Mesodermal cell (in vitro differentiated cells): ENCODE measurements around the gene TTC27.
"Not testable (repeated sequence)": the region's sequence is repeated elsewhere in the genome, so short reads cannot be mapped to it uniquely, and the experiment has no call there.

Experiments used
- H3K27ac ChIP-seq: 2 replicates; pipeline ENCODE4 v1.7.0; 2013; ENCODE audit warnings: mild to moderate bottlenecking, low read depth, low read length, moderate library complexity; ENCODE audit not compliant: severe bottlenecking
- H3K36me3 ChIP-seq: 2 replicates; pipeline ENCODE4 v1.7.1; 2013; ENCODE audit warnings: mild to moderate bottlenecking, low read length, moderate library complexity; ENCODE audit not compliant: control insufficient read depth, insufficient read depth
- H3K4me1 ChIP-seq: one replicate; pipeline ENCODE4 v1.7.1; 2013; ENCODE audit warnings: mild to moderate bottlenecking, low read length; ENCODE audit not compliant: insufficient read depth, control insufficient read depth, poor library complexity, severe bottlenecking
- H3K4me3 ChIP-seq: 2 replicates; pipeline ENCODE4 v1.7.0; 2013; ENCODE audit warnings: low read length, control low read depth, mild to moderate bottlenecking; ENCODE audit not compliant: insufficient read depth, poor library complexity, severe bottlenecking; ENCODE audit errors: extremely low read depth
- H3K9me3 ChIP-seq: 2 replicates; pipeline ENCODE4 v1.7.1; 2013; ENCODE audit warnings: mild to moderate bottlenecking, low read length, moderate library complexity; ENCODE audit not compliant: control insufficient read depth
- WGBS, 2 experiments: methylation state at CpG; one replicate each; pipeline ENCODE4 v1.1.5; 2013; ENCODE audit warnings: missing lambda C conversion rate in 2 of 2; ENCODE audit not compliant: insufficient coverage in 2 of 2; 5-methylcytosine and 5-hydroxymethylcytosine counted together

Gene TTC27

DNA sequence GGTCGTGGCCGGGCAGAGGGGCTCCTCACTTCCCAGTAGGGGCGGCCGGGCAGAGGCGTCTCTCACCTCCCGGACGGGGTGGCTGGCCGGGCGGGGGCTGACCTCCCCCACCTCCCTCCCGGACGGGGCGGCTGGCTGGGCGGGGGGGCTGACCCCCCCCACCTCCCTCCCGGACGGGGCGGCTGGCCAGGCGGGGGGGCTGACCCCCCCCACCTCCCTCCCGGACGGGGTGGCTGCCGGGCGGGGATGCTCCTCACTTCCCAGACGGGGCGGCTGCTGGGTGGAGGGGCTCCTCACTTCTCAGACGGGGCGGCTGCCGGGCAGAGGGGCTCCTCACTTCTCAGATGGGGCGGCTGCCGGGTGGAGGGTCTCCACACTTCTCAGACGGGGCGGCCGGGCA lies 126.8 kb downstream of the TTC27 start:
- H3K9me3 ChIP-seq, H3K4me3 ChIP-seq, H3K27ac ChIP-seq: not testable (repeated sequence)
- 93% methylated on average over 14 of the region's 31 CpGs; no CpG with 5 or more reads in 1 of the 2 experiments for WGBS, 2 experiments
- peaks cover 12% of the 10 kb centered on the region for H3K36me3 ChIP-seq
- peaks cover 17% of the 10 kb centered on the region for H3K4me1 ChIP-seq

DNA sequence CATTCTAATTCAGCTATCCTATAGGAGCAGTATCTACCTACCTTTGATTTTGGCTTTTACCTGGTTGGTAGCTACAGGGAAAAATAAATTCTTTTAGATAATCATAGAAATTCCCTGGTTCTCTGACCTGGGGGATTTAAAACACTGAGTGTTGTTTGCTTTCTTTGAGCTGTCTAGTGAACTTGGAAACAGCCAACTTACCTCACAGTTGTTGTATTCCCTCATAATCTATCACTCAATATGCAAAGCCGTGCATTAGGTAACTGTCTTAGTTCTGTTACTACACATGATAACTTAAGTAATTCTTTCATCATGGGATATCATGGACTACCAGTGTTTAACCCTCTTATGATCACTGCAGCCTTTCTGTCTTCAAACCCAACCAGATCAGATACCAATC lies 127.8 kb downstream of the TTC27 start:
- Histone ChIP-seq H3K4me3 (no peak overlapping the region), H3K36me3 (peaks cover 14% of the 10 kb centered on the region), H3K27ac (no peak overlapping the region), H3K9me3 (no peaks in the 10 kb centered on the region), H3K4me1 (peaks cover 17% of the 10 kb centered on the region)
- WGBS, 2 experiments: 100% methylated on average over 1 of the region's 1 CpG; no CpG with 5 or more reads in 1 of the 2 experiments

DNA sequence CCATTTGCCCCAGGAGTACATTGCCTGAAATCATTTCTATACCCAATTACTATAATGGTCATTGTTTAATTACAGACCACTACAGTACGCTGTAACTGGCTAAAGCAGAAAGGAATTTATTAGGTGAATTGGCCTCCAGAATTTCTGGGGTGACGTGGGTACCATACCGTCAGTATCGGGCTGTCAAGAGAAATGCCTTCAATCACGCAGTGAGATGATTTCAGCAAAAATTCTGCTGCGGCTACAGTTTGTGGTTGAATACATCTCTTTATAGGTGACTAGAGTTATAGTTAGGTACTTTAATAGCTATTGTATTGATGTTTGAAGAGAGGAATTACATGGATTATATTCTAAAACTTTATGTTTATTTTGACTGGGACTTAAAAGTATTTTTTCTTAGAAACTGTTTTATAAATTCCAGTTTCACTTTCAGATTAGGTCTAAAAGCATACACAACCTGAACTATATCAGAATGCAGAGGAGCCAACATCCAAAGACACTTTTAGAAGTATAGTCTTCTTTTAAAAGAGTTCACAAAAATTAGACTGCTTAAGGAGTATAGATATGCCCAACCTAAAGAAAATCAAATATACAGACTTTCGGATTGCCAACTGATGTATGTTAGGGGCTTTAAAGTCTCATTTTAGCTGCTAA lies 128.4 kb downstream of the TTC27 start:
- Histone ChIP-seq H3K4me3 (no peak overlapping the region), H3K27ac (no peak overlapping the region), H3K4me1 (peaks cover 16% of the 10 kb centered on the region), H3K9me3 (no peaks in the 10 kb centered on the region), H3K36me3 (peaks cover 14% of the 10 kb centered on the region)
- 97 to 100% methylated on average over 6 of the region's 7 CpGs for WGBS, 2 experiments

GRCh38 chr2:32758232-32758631 lies 130.4 kb downstream of the TTC27 start:
- Histone ChIP-seq H3K4me3 (no peak overlapping the region), H3K27ac (no peak overlapping the region), H3K4me1 (no peaks in the 10 kb centered on the region), H3K36me3 (peaks cover 14% of the 10 kb centered on the region), H3K9me3 (no peaks in the 10 kb centered on the region)
- 95 to 98% methylated on average over 10 of the region's 11 CpGs for WGBS, 2 experiments

GRCh38 chr2:32760628-32761027 lies 132.8 kb downstream of the TTC27 start:
- no peaks in the 10 kb centered on the region for H3K9me3 ChIP-seq
- no peaks in the 10 kb centered on the region for H3K4me1 ChIP-seq
- H3K36me3 ChIP-seq: peaks cover 14% of the 10 kb centered on the region
- no peak overlapping the region for H3K27ac ChIP-seq
- WGBS, 2 experiments: 100% methylated on average over 2 to 4 of the region's 4 CpGs
- no peak overlapping the region for H3K4me3 ChIP-seq

- H3K4me1 ChIP-seq: peaks cover 9% of the 10 kb centered on the region
- H3K4me3 ChIP-seq: no peak overlapping the region
- no peaks in the 10 kb centered on the region for H3K9me3 ChIP-seq
- H3K36me3 ChIP-seq: no peaks in the 10 kb centered on the region
- WGBS, 2 experiments: 100% methylated on average over 1 of the region's 1 CpG
- H3K27ac ChIP-seq: no peak overlapping the region
Measured at GRCh38 chr2:32768387-32769174, 140.7 kb downstream of the TTC27 start.

- Histone ChIP-seq H3K27ac (no peak overlapping the region), H3K4me3 (no peak overlapping the region), H3K36me3 (no peaks in the 10 kb centered on the region), H3K4me1 (peaks cover 9% of the 10 kb centered on the region), H3K9me3 (no peaks in the 10 kb centered on the region)
- WGBS, 2 experiments: 88 to 91% methylated on average over 3 to 5 of the region's 5 CpGs
Measured at GRCh38 chr2:32770360-32770759, 142.5 kb downstream of the TTC27 start.

DNA sequence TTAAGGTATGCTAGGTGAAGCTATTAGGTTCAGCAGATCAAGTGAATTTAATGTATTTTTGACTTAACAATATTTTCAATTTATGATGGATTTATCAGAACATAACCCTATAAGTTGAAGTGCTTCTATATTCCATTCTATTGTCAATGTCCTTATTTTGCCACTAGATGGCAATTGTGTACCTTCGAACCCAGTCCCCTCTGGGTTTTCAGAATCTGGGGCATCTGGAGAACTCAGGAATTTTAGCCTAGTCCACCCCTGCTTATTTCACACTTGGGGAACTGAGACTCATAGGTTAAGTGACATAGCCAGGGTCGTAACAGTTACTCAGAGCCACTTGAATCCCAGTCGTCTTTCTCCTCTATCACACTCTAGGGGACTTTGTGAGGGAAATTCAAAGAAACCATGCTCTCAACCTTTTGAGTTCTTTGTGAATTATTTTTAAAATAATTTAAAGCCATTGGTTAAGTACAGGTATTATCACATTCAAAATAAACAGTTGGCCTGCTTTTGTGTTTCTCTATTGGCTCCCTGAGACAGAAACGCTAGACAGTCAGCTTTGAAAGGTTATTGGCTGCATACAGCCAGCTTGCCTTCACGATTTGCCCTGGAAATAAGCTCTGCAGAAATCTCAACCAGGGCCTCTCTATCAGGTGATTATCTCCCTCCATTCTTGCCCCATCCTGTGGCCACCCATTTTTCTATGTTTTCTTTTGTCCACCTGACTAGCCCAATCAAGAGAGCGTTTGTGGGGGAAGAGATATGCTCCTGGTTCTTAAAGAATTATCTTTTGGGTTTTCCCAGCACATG lies 145.0 kb downstream of the TTC27 start:
- no peak overlapping the region for H3K4me3 ChIP-seq
- H3K36me3 ChIP-seq: no peaks in the 10 kb centered on the region
- 59 to 62% methylated on average over 3 of the region's 6 CpGs for WGBS, 2 experiments
- peaks cover 9% of the 10 kb centered on the region for H3K4me1 ChIP-seq
- H3K27ac ChIP-seq: no peak overlapping the region
- no peaks in the 10 kb centered on the region for H3K9me3 ChIP-seq

DNA sequence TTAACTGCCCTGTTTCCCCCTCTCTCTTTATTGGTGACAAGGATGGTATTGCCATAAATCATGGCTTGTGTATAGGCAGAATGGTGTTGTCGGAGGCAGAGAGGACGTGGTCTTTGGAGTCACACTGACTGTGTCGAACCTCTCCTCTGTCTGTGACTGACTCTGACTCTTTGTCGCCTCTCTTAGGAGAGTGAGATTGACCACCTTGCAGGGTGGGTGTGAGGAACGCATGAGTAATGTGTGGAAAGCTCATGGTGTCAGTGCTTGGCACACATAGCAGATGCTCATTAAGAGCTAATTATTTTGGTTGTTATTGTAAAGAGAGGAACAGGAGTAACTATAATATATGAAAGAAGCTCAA lies 145.6 kb downstream of the TTC27 start:
- H3K4me3 ChIP-seq: no peak overlapping the region
- H3K36me3 ChIP-seq: no peaks in the 10 kb centered on the region
- 86 to 89% methylated on average over 5 of the region's 5 CpGs for WGBS, 2 experiments
- no peaks in the 10 kb centered on the region for H3K9me3 ChIP-seq
- peaks cover 9% of the 10 kb centered on the region for H3K4me1 ChIP-seq
- no peak overlapping the region for H3K27ac ChIP-seq

GRCh38 chr2:32775954-32776353 lies 148.1 kb downstream of the TTC27 start:
- H3K4me3 ChIP-seq: no peak overlapping the region

More at GRCh38 chr2:32775954-32776353, 148.1 kb downstream of the TTC27 start:
- peaks cover 3% of the 10 kb centered on the region for H3K9me3 ChIP-seq
- H3K36me3 ChIP-seq: peaks cover 9% of the 10 kb centered on the region
- H3K27ac ChIP-seq: no peak overlapping the region
- WGBS, 2 experiments: 100% methylated on average over 1 of the region's 1 CpG; no CpG with 5 or more reads in 1 of the 2 experiments
- peaks cover 9% of the 10 kb centered on the region for H3K4me1 ChIP-seq
